GM21381 (cell line): Measurements from ENCODE around the gene MB21D2.
A peak's percentile ranks its signal among the peaks of the same experiment; 100 is the strongest.
"Not testable (repeated sequence)": the region's sequence is repeated elsewhere in the genome, so short reads cannot be mapped to it uniquely, and the experiment has no call there.

Source experiments
- ATAC-seq: cut with Tn5 transposase; IDR thresholded peaks from one replicate; pipeline ENCODE4 v1.9.1; 2021; ENCODE audit warnings: mild to moderate bottlenecking, moderate library complexity; ENCODE audit not compliant: unreplicated experiment

MB21D2 gene

DNA sequence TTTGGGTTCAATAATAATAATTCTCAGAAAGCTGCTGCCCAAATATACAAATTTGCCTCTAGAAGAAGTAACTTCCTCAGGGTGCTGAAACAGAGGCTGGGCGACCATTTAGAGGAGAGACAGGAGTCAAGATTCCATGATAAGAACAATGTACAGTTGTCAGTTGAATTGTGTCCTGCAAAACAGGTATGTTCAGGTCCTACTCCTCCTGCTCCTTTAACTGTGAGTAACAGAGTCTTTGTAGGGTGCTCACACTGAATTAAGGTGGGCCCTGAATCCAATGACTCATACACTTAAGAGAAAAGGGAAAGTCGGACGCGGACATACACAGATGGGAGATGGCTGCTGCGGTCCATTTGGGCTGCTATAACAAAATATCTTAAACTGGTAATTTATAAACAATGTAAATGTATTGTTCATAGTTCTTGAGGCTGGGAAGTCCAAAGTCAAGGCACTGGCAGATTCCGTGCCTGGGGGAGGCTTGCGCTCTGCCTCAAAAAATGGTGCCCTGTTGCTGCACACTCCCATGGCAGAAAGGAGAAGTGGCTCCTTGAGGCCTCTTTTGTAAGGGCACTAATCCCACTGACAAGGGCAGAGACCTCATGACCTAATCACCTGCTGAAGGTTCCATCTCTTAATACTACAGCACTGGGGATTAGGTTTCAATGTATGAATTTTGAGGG is 55.1 kb downstream of the MB21D2 start:
- no peak for ATAC-seq

DNA sequence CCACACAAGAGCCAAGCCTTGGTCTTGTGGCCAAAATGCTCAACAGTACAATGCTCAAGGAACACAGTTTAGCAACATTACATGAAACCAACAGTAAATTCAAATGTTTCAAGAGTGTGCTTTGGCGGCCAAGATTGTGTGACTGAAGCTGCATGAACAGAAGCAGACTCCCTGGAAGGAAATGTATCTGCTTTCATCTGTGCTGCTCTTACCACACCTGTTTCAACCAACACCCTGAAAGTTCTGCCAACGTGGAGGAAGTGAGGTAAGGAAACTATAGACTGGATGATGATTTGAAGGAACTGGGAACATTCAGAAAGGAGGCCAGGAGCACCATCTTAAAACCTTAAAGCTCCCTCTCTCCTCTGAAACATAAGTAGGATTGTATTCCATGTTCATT is 55.7 kb downstream of the MB21D2 start:
- no peak for ATAC-seq

DNA sequence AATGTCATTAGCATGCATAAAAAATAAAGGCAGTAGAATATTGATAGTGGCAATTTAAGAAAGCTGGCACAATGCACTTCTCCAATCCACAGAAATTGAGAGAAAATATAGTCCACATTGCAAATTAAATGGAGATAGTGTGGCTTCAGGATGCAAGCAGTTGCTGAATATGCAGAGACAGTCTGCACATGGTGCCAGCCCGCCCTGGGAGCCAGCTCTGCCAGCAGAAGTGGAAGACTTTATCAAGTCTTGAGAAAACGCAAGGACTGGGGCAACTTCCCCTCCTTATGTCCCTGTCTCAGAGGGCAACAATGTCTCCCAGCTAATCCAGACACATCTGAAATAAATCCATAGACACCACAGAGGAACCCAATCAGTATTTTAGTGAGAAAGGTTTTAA is 57.2 kb downstream of the MB21D2 start:
- ATAC-seq: no peak

DNA sequence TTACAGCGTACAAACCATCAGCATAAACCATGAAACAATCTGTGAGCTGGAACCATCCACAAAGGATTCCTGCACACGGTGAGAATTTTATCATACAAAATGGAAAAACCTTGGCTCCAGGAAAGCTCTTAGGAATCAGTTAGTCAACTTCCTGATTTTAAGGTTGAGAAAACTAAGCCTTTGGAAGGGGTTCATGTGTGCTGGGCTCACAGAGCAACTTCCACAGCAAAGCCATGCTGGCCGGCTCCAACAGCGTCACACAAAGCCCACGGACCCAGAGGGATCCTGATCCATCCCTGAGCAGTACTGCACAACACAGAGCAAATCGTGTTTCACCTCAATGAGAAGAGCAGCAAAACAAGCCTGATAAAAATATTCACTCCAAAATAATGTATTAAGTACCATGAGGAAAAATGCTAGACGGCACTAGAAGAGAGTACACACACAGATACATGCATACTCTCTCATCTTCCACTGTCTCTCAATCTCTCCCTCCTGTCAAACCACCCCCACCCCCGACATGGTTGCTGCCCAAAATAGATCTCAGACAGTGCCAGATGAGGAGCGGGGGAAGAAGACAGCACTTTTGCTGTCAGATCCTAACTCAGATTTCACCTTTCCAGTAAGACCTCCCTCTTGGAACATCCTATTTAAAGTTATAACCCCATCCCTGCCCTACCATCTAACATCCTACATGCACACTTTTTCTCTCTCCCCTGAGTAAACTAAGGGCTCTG is 58.6 kb downstream of the MB21D2 start:
- ATAC-seq: no peak

DNA sequence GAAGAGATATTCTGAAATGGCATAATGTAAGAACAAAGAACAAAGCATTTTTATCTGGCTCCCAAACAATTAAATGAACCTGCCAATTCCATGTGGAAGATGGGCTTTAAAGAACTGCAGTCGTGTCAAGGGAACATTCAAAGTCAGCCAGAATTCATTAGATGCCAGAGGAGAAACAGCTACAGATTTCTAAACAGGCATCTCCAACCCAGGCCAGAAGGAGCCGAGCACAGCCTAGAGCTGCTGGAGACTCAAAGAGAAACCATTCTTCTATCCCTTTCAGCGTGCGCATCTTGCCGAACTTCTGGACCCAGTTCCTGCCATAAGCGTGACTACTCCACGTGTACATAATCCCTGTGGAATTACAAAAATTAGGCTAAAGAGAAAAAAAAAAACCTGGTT is 60.4 kb downstream of the MB21D2 start:
- no peak for ATAC-seq

DNA sequence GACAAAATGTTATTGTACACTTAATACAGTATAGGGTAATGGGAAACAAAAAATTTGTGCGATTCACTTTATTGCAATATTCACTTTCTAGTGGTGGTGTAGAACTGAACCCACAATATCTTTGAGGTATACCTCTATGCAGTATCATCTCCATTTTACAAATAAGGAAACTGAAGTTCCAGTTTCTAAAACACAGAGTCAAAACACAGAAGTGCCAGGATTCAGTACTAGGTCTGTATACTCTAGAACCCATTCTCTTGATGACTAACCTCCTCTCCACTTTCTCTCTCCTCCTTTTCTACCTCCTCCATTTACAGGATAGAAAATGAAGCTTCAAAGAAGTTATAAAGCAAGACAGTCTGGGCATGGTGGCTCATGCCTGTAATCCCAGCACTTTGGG is 62.2 kb downstream of the MB21D2 start:
- no peak for ATAC-seq

DNA sequence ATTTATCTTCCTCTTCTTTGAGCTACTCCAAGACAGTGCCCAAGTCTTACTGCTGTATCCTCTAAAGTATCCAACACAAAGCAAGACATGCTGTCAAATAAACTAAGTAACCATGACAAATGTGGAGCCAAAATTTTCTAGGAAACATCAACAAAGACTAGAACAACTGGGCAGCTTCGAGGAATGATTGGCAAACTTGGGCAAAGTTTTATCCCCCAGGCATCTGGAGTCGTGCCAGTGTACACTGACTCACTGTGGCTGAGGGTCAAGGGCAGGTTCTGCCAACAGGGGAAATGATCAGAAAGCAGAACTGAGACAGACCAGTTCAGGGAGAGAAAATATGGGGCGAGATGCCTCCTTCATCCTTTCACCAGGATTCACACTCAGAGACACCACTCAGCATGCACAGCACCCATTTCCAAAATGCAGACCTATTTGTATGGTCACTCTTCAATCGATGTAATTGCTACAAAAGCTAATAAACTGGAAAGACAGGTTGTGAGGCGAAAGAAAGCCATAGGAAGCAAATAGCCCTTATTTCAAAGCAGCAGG is 65.8 kb downstream of the MB21D2 start:
- ATAC-seq: peak; percentile 48

DNA sequence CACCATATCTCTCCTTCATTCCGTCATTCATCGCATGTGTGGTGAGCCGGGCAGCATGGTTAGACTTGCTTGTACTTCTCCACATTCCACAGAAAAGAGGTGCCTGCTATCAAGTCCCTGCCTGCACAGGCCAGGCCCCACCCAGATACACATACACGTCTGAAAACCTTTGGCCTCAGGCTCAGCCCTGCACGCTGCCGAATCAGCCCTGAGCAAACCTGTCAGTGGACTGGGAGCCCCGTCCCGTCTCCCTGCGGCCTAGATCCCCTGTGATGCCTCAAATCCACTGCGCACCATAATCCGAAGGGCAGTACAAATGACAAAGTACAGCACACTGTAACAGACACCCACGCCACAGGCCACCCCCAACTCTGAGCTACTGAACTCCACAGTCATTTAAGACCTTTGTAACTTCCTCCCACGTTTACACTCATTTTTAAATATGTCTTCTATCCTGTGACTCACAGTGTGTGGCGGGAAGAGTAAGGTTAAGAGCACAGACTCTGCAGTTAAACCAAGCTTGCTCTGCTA is 67.1 kb downstream of the MB21D2 start:
- ATAC-seq: peak; percentile 66

DNA sequence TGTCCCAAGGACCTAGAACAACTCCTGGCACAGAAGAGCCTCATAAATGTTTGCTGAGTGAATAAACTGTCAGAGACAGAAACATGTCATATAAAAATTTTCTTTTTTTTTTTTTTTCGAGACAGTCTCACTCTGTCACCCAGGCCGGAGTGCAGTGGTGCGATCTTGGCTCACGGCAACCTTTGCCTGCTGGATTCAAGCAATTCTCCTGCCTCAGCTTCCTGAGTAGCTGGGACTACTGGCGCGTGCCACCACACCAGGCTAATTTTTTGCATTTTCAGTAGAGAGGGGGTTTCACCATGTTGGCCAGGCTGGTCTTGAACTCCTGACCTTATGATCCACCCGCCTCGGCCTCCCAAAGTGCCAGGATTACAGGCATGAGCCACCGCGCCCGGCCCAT is 67.8 kb downstream of the MB21D2 start:
- not testable (repeated sequence) for ATAC-seq

DNA sequence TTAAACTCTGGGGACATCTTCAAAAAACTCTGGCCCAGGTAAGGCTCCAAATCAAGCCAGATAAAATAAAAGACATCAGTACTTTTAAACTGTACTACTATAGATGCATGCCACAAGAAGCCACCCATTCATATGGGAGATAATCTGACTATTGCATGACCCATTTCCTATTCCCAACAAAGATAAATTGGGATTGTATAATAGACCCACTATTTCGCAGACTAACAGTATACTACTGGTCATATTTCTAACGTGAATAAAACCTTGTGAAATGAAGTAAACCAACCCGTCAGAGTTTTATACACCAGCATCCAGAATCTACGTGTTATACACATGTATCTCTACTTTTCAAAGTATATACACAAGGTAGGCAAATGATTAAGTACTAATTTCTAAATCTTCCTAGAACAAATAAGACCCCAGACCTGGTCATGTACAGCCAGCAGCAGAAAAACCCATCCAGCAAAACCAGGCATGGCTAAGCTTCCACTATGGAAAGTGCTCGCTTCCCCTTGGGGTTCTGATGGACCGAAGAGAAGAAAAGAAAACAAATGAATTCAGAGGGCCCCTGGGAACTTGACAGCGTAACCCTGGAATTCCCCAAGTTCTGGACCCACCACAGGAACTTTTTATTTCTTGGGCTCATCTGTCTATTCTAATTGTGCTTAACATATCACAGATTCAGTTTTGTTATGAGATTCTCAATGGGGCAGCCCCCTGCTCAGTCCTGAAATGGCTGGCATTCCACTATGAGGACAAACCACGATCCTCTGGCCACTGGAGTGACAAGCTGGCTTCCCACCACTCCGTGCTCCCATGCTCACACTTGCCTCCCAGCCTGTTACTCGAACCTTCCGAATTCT is 69.1 kb downstream of the MB21D2 start:
- no peak for ATAC-seq

DNA sequence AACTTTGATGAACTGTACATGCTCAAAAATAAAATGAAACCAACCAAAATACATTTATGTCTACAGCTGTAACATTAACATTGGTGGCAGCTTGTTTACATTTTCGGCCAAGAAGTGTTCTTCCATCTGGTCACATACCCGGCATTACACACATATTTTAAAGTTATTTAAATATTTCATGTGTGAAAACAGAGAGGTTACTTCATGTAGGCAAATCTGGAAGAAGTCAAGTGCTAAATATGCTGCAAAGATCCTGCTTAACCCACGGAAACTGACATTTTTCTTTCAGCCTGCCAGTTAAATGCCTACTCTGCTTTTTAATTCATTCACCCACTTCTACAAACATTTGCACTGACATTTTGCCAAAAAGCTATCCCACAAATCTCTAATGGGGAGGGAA is 69.7 kb downstream of the MB21D2 start:
- ATAC-seq: no peak

DNA sequence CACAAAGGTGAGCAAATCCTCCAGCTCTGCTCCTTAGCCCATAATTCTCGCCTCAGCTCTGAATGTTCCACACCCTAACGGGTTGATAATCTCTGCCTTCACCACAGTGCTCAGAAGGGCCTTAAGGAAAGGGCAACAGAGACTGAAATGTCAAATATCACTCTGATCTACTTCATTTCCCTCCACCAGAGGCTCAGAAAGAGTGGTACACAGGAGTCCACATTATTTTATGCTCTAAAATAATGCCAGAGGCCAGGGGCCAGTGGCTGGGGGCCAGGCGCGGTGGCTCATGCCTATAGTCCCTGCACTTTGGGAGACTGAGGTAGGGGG is 72.2 kb downstream of the MB21D2 start:
- ATAC-seq: no peak

DNA sequence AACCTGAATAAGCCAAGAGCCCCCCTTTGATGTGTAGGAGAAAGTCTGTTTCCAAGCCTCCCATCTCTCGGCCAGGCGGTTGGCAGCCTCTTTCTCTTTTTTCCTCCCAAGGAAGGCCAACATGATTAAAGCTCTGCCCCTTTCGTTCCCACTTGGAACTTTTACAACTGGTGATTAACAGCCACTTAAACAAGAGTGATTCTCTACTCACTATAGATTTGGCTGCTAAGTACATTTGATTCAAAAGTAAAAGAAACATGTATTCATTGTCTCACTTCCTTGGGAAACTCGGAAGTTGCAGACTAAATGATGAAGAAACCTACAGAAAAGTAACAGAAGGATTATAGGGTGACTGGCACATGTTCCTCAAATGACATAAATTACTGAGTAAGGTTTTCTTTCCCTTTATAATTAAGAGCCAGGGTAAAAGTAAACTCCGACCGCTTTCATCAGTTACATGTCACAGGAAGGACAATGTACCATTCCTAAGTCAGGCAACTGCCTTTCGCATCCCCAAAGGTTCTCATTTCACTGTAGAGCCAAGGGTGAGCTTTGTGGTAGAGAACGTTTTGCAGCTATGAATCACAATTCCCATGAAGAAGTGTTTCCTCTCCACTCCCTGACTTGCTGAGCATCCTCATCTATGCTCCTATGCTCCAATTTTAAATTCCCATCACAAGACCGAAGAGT is 72.7 kb downstream of the MB21D2 start:
- no peak for ATAC-seq

DNA sequence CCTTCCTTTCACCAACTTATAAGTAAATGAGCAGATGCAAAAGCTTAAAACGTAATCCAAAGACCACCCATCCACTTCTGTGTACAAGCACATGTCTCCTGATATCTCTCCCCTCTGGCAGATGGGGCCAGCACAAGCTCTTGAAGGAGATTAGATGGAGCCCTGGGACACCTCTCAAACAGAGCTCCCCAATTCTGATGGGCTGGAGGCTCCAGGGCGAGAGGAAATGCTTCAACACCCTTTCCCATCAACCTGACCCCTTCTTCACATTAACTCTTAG is 73.2 kb downstream of the MB21D2 start:
- no peak for ATAC-seq

DNA sequence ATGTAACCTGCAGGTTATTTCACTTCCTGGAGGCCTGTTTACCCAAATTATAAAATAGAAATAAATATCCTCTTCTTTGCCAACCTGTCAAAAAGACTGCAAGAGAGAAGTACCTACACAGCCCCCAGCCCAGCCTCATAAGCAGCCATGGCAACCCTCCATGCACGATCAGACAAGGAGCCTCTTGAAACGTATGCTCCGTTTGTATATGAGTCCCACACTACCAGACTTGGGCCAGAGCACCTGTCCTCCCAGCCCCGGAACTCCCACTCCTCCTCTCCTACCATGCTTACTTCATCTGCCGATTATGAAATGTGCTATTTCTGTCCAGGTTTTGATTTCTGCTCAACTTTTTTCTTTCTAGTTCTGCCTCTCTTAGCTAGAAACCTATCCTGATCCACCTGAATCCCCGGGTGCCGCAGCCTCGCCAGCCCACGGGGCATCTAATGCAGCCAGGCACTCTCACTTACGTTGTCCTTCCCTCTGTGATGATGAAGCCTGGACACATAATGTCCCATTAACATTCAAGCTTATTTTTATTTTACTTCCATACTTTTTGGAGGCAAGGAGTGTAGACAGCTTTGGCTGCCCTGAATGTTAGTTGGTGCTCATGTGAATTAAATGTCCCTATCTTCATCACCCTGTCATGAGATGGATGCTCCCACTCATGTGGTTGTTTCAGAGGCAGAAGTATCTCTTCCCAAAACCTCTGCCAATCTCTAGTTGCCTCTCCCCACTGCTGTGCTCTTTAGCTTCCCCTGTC is 73.8 kb downstream of the MB21D2 start:
- no peak for ATAC-seq

DNA sequence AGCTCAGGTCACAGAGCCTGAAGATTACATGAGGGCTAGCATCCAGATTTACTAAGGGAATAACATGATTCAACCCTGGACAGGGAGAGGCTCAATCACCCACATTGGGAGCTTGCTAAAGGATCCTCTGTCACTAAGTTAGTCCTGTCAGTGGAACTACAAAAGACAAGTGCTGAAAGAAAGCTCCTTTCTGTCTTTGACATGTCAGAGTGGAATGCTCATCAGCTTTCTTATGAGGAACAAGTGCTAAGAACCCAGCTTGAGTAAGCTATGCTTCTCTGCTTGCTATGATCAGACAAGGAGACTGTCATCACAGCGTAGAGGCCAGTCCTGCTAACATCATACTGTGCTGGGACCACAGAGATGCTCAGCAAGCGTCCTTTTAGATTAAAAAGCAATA is 74.5 kb downstream of the MB21D2 start:
- ATAC-seq: no peak

DNA sequence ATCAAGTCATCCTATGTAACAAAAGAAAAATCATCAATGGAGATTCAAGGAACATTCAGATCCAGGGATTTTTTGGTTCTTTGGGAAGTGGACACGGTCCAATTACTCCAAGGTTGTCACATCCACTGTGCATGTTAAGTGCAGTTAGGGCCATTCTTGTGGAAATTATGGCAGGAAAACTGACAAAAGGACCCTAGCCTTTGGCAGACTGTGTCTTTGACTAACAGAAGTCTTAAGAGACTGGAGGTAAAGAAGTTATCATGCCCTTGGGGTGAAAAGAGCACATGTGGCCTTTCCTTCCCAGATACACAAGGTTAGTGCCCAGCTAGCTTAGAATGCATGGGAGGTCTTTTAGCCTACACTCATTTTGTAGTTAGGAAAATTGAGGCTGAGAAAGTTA is 74.9 kb downstream of the MB21D2 start:
- ATAC-seq: no peak

DNA sequence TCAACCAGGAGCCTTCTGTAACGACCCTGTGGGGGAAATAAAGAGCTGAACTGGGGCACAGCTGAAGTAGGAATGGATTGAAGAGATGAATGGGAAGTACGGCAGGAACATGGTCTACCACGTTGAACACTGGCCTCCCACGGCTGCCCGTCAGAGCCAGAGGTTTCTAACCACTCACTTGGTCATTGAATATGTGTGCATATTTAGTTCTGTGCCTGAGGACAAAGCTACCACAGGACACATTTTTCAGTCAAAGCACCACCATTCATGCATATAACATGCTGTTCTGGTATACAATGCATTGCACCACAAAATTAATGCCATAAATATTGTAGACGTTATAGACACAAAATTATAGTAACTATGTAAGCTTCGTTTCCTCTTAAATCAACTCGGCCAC is 75.5 kb downstream of the MB21D2 start:
- no peak for ATAC-seq

DNA sequence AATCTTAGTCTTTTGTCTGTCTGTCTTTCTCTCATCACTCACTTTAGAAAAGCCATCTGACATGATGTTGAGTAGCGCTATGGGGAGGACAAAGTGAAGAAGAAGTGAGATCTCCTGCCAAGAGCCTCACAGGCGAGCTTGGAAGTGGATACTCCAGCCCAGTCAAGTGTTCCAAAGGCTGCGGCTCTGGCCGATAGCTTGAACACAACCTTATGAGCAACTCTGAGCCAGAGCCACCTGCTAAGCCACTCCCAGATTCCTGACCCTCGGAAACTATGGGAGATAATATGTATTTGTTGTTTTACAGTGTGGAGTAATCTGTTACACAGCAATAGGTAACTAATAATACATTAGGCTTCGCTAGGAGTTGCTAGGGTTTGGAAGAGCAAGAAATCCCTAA is 76.2 kb downstream of the MB21D2 start:
- no peak for ATAC-seq

DNA sequence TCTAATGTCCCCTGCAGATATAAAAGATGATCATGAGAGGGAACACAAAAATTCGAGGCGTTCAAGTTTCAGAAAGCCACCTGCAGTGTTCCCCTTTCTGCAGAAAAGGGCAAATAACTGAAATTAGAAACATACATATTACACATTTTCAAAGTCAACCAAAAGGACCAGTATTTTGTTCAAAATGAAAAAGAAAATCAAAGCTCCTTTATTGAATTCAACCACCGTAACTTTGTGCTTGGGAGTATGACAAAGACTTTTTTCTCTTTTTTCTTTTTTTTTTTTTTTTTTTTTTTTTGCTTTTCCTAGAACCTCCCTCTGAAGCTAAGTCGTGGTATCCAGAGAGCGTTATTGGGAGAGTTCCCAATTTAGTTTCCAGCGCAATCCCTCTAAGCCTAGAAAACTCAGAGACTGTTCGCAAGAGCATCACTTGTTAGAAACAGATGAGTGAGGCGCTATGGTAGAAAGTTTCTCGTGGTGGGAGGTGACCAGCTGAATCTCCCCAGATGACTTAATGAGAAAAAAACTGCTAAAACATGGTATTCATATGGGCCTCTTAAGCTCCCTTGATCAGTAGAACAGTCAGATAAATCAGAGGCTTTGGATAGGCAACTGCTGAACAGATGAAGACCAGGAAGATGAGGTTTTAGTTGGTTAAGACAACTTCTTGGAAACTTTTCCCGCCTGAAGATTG is 77.4 kb downstream of the MB21D2 start:
- ATAC-seq: no peak
